Measurements from ENCODE around the gene FZD2.
"Not testable (repeated sequence)": the region's sequence is repeated elsewhere in the genome, so short reads cannot be mapped to it uniquely, and the experiment has no call there.

Gene FZD2

GRCh38 chr17:44558710-44559633 is 1.7 kb downstream of the FZD2 start:
- TF ChIP-seq CTCF (IDR thresholded peaks at IDR 0.05; ENCODE audit: low read depth, low read length) = no peak
- peak overlapping the region; percentile 77 for H3K4me3 ChIP-seq (ENCODE audit: low read depth, low read length)

GRCh38 chr17:44559634-44560554 is 2.6 kb downstream of the FZD2 start:
- no peak for TF ChIP-seq CTCF (IDR thresholded peaks at IDR 0.05; ENCODE audit: low read depth, low read length)
- peak overlapping the region; percentile 77 for H3K4me3 ChIP-seq (ENCODE audit: low read depth, low read length)

GRCh38 chr17:44561237-44561623 is 3.9 kb downstream of the FZD2 start:
- TF ChIP-seq CTCF (IDR thresholded peaks at IDR 0.05; ENCODE audit: low read depth, low read length) = no peak

GRCh38 chr17:44564429-44564828 is 7.1 kb downstream of the FZD2 start:
- no peak for TF ChIP-seq CTCF (IDR thresholded peaks at IDR 0.05; ENCODE audit: low read depth, low read length)
- no peak overlapping the region for H3K4me3 ChIP-seq (ENCODE audit: low read depth, low read length)

More at GRCh38 chr17:44561237-44561623, 3.9 kb downstream of the FZD2 start:
- peak overlapping the region; percentile 77 for H3K4me3 ChIP-seq (ENCODE audit: low read depth, low read length)

GRCh38 chr17:44565866-44566443 is 8.7 kb downstream of the FZD2 start:
- peak; percentile 51 for TF ChIP-seq CTCF (IDR thresholded peaks at IDR 0.05; ENCODE audit: low read depth, low read length)
- H3K4me3 ChIP-seq (ENCODE audit: low read depth, low read length) = no peak overlapping the region

- H3K4me3 ChIP-seq (ENCODE audit: low read depth, low read length) = not testable (repeated sequence)
Measured at GRCh38 chr17:44568311-44568944, 11.1 kb downstream of the FZD2 start.
